ENCODE data around the gene WWTR1.

The WWTR1 gene

GRCh38 chr3:149563114-149563513 lies 94.7 kb downstream of the WWTR1 start:
- FAIRE-seq: no peak

- FAIRE-seq: peak; percentile 25
These were observed 97.2 kb downstream of the WWTR1 start for GRCh38 chr3:149560617-149561016.

DNA sequence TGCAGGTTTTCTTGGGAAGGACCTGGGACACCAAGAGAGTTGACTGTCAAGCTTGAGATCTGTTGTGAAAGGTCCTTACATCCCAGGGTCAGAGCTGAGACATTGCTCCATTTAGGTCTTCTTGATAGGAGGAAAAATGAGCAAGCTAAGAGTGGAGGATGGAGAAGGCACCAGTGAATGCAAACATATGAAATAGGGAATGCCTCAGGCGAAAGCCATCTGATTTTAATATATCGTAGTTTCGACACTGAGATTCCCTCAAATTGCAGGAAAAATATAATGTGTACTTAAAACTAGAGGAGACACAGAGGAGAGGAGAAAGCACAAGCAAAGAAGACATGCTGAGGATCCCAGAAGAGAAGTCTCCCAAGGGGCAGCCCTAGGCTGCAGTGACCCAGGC lies 97.8 kb downstream of the WWTR1 start:
- no peak for FAIRE-seq

DNA sequence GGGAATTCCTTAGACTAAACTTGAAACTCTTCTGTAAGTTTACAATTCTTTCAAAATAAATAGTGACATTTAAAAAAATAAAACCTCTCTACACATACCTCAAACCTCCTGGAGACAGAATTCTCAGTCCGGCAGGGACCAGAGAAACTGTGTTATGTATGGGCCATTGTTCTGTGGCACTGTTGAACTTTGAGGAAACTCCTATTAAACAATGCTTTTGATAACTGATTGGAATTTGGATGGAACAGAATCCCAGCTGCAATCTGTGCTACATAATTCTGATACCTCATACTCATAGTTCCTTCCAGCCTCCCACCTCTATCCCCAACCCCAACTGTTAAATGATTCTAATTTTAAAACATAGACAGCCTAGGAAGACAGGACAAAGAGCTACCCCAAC lies 98.3 kb downstream of the WWTR1 start:
- no peak for FAIRE-seq

GRCh38 chr3:149555927-149556326 lies 101.9 kb downstream of the WWTR1 start:
- FAIRE-seq: no peak

GRCh38 chr3:149554826-149555225 lies 103.0 kb downstream of the WWTR1 start:
- FAIRE-seq: no peak

DNA sequence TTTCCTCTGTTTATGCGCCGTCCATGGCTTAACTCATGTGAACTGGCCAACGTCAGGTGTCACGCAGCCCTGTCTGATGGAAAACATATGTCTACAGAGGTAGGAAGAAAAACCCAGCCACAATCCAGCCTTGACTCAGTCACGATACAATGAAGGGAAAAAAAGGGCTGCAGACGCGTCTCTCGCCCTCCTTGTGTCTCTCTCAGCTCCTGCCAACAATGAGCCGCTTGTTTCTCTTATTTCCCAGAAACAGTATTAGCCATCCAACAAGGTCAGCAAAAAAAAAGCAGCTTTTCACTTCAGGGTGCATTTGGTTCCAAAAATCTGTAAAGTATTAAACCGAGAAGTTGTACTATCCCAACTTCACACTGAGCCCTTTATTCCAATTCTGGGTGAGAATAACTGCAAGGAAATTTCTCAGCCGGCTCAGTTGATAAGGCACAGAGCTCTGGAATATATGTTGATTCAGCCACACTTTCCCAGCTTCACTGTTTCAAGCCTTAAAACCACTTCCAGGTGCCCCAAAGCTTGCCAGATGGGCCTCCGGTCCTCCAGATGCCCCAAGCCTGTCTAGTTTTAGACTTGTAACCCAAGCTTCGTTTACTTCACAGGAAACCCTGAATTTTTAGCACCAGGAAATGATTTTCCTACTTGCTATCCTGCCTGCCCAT lies 103.9 kb downstream of the WWTR1 start:
- no peak for FAIRE-seq

DNA sequence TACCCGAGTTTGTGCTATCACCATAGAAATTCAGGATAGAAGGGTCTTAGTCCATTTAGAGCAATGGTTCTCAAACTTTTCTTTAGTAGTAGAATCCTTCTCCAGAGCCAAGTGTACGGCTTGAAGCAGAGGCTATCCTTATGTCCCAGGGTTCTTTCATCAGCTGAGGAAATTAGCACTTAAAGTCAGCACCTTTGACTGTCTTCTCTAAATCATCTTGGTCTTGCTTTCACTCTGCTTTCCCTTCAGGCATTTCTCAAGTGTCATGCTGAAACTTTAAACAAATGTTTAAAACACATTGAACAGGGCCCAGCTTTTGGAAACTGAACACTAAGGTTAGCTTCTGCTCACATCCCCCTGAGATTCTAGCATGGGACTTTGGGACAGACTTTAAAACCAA lies 105.1 kb downstream of the WWTR1 start:
- FAIRE-seq: no peak

GRCh38 chr3:149551500-149551899 lies 106.3 kb downstream of the WWTR1 start:
- no peak for FAIRE-seq

- no peak for FAIRE-seq
These were observed 109.2 kb downstream of the WWTR1 start for GRCh38 chr3:149548669-149549065.

DNA sequence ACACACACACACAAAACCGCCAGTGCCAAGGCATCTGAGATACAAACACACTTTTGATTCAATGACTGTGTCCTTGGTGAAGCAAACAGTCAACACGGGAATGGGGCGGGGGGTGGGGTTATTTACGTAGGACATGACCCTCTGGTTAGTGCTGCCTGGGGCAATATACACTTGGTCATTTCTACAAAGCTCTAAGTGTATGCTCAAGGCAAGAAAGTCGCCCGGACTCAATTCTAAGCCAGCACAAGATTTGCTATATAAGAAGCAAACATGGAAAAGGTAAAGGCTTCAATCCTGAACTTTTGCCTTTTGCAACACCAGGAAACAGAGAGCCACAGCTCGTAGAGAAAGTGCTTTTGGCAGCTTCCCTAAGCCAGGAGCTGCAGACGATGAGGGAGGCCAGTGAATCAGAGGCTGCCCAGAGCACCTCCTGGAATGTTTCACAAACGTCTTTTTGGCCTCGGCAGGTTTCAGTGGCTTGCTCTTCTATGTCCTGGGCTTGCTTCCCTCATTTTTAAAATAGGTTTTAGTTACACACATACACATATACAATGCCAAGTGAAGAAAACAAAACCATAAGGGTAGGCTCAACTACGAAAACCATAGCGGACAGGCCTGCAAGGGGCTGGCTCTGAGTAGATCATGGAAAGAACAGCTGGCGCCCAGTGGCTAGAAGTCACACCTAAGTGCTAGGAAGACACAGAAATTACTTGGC lies 109.7 kb downstream of the WWTR1 start:
- no peak for FAIRE-seq

DNA sequence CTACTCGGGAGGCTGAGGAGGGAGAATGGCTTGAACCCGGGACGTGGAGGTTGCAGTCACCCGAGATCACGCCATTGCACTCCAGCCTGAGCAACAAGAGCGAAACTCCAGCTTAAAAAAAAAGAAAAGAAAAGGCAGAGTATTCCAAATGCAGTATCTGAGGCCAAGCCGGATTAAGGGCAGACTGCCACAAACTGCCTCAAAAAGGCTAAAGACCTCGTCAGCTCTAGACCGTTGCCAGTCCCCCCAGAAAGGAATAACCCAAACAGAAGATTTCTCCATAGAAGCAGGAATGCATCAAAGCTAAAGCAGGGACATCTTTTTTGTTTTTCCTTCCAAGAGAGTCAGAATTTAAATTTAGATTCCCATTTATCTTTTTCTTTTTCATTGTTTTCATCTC lies 110.4 kb downstream of the WWTR1 start:
- FAIRE-seq: no peak

GRCh38 chr3:149545049-149545448 lies 112.8 kb downstream of the WWTR1 start:
- no peak for FAIRE-seq

GRCh38 chr3:149542375-149543312 lies 115.2 kb downstream of the WWTR1 start:
- FAIRE-seq: no peak

- FAIRE-seq: no peak
These were observed 116.7 kb downstream of the WWTR1 start for GRCh38 chr3:149541091-149541491.

DNA sequence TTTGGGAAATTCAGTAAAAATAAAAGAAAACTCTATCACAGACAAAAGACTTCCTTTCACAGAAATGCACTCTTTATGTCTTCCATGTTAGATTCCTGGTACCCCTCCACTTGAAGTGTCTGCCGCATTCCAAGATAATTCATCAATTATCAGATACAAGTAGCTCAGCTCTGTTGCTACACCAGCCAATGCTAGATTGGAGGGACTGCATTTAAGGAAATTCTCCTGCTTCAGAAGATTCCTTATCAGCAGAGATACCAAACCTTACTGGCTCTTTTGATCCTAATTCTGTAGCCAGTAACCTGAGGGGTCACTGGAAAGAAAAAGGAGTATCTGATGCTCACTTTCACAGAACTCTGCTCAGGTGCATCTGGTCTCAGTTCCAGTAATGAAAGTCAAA lies 119.5 kb downstream of the WWTR1 start:
- no peak for FAIRE-seq

GRCh38 chr3:149536429-149536828 lies 121.4 kb downstream of the WWTR1 start:
- FAIRE-seq: no peak

- no peak for FAIRE-seq
These were observed 122.5 kb downstream of the WWTR1 start for GRCh38 chr3:149535333-149535685.

- FAIRE-seq: no peak
These were observed 123.0 kb downstream of the WWTR1 start for GRCh38 chr3:149534671-149535332.

GRCh38 chr3:149534082-149534481 lies 123.7 kb downstream of the WWTR1 start:
- FAIRE-seq: no peak

DNA sequence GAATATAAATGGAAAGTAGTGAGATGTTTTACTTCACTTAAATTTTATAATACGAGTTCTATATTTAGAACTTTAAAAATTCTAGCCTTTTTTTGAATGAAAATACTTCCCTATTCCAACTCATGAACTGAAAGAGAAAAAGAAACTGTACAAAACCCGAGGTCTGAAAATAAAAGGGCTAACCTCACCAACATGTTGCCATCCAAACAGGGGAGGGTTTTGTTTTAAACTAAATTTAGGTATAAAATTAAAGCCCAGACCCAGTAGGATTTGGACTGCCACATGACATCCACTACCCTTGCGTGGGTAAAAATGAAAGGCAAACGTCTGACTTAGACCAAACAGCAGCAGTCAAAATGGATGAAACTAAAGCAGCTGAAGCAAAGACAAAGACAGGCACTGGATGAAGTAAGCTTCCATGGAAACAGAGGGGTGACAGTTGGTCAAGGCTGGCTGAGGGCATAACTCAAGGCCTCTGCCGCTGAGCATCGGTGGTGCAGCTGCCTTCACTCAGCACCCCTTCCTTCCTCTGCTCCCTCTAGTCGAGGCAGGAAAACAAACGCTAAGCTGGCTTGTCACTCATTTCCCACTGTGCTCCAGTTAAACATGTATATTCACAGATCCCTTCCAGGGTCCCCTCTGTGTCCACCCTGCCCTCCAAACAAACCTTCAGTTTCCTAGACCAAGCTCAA lies 125.2 kb downstream of the WWTR1 start:
- peak; percentile 83 for FAIRE-seq

GRCh38 chr3:149529099-149529498 lies 128.7 kb downstream of the WWTR1 start:
- peak; percentile 21 for FAIRE-seq

DNA sequence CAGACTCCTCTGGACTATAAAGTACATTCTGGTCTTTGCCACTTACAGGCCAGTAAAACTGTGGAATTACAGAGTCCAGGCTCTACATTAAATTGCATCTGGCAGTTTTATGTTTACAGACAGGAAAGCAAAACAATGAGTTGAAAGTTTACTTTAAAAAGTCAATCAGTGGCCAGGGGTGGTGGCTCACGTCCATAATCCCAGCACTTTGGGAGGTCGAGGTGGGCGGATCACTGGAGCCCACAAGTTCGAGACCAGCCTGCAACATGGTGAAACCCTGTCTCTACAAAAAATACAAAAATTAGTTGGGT lies 129.5 kb downstream of the WWTR1 start:
- FAIRE-seq: no peak

All from A204.1 (cell line).